ENCODE measurements around the gene VAT1.

VAT1 gene

GRCh38 chr17:43027091-43028032 is 5.2 kb upstream of the VAT1 start:
- ChIA-PET POLR2A (ENCODE audit: low non-redundant PET) (no interaction called here), CTCF (no interaction called here)
- H3K27ac ChIP-seq = peak overlapping the region; percentile 21
- DNase-seq (ENCODE audit: low spot score) = no peak
- TF ChIP-seq CTCF (conservative IDR thresholded peaks at IDR 0.05; ENCODE audit: low read depth) = no peak

GRCh38 chr17:43026595-43026994 is 4.4 kb upstream of the VAT1 start:
- no peak for TF ChIP-seq CTCF (conservative IDR thresholded peaks at IDR 0.05; ENCODE audit: low read depth)
- POLR2A ChIA-PET (ENCODE audit: low non-redundant PET) = no interaction called here
- peak overlapping the region; percentile 30 for H3K27ac ChIP-seq
- DNase-seq (ENCODE audit: low spot score) = no peak
- CTCF ChIA-PET = no interaction called here

GRCh38 chr17:43025766-43026537 is 3.8 kb upstream of the VAT1 start:
- POLR2A ChIA-PET (ENCODE audit: low non-redundant PET) = no interaction called here

GRCh38 chr17:43025290-43025657 is 3.1 kb upstream of the VAT1 start:
- no peak for DNase-seq (ENCODE audit: low spot score)
- no peak overlapping the region; the same call in 1 of the 2 replicates for H3K27ac ChIP-seq
- no peak for TF ChIP-seq CTCF (conservative IDR thresholded peaks at IDR 0.05; ENCODE audit: low read depth)
- POLR2A ChIA-PET (ENCODE audit: low non-redundant PET) = no interaction called here
- CTCF ChIA-PET = no interaction called here

More at GRCh38 chr17:43025766-43026537, 3.8 kb upstream of the VAT1 start:
- TF ChIP-seq CTCF (conservative IDR thresholded peaks at IDR 0.05; ENCODE audit: low read depth) = no peak
- peak overlapping the region; percentile 30 for H3K27ac ChIP-seq
- CTCF ChIA-PET = no interaction called here
- DNase-seq (ENCODE audit: low spot score) = no peak

GRCh38 chr17:43024407-43025289 is 2.5 kb upstream of the VAT1 start, which contains the start of gene RND2:
TSS of gene RND2 (plus strand) at chr17:43025231. CDS start at chr17:43025348, 117 bp downstream.
- POLR2A ChIA-PET (ENCODE audit: low non-redundant PET) = interaction anchor here (0.6 kb wide), 1 partner anchor 159 kb away, joined by 3 read pairs; no protein-coding TSS in a partner anchor
- TF ChIP-seq CTCF (conservative IDR thresholded peaks at IDR 0.05; ENCODE audit: low read depth) = peak; percentile 77
- CTCF ChIA-PET = interaction anchor here (0.6 to 0.7 kb wide), 5 partner anchors 9 to 414 kb away, joined by 3 to 5 read pairs (median 3); no protein-coding TSS in a partner anchor
- peak within 1 kb of the TSS; percentile 51 for H3K27ac ChIP-seq
- peak; percentile 82 for DNase-seq (ENCODE audit: low spot score)

Measured in RWPE1 (cell line).